ENCODE measurements around the gene CRYBG1. TPM values are rescaled to one million over a fixed set of nuclear protein-coding genes. Genes with fewer than 3 reads are reported as not detected.

The CRYBG1 gene
- total RNA-seq, 1 donor from 2014 or later, result 27.9 TPM

GRCh38 chr6:106451439-106451838 is 90.9 kb downstream of the CRYBG1 start:
- Histone ChIP-seq H3K27ac (no peak overlapping the region), H3K27me3 (ENCODE audit: low read depth) (no peaks in the 10 kb centered on the region), H3K4me1 (peaks cover 6% of the 10 kb centered on the region), H3K4me3 (no peak overlapping the region), H3K36me3 (no peaks in the 10 kb centered on the region), H3K9me3 (no peaks in the 10 kb centered on the region)
- ATAC-seq, result no peak
- TF ChIP-seq CTCF (IDR thresholded peaks at IDR 0.05), result no peak
- intact Hi-C loops (cut with DNase I), result no loop called here
- DNase-seq, result no peak

GRCh38 chr6:106452628-106453027 is 92.1 kb downstream of the CRYBG1 start:
- Histone ChIP-seq H3K27ac (no peak overlapping the region), H3K4me3 (no peak overlapping the region), H3K36me3 (no peaks in the 10 kb centered on the region), H3K4me1 (peaks cover 4% of the 10 kb centered on the region), H3K27me3 (ENCODE audit: low read depth) (no peaks in the 10 kb centered on the region), H3K9me3 (no peaks in the 10 kb centered on the region)
- intact Hi-C loops (cut with DNase I), result no loop called here
- ATAC-seq (no peak), DNase-seq (no peak)
- no peak for TF ChIP-seq CTCF (IDR thresholded peaks at IDR 0.05)

- DNase-seq (no peak), ATAC-seq (no peak)
- Histone ChIP-seq H3K36me3 (no peaks in the 10 kb centered on the region), H3K27ac (no peak overlapping the region), H3K27me3 (ENCODE audit: low read depth) (no peaks in the 10 kb centered on the region), H3K9me3 (no peaks in the 10 kb centered on the region), H3K4me3 (no peak overlapping the region), H3K4me1 (no peaks in the 10 kb centered on the region)
- intact Hi-C loops (cut with DNase I), result no loop called here
- TF ChIP-seq CTCF (IDR thresholded peaks at IDR 0.05), result no peak
These were observed 93.3 kb downstream of the CRYBG1 start for GRCh38 chr6:106453756-106454367.

- no peak for ATAC-seq
- Histone ChIP-seq H3K27me3 (ENCODE audit: low read depth) (no peaks in the 10 kb centered on the region), H3K4me1 (no peaks in the 10 kb centered on the region), H3K36me3 (no peaks in the 10 kb centered on the region), H3K27ac (no peak overlapping the region), H3K9me3 (no peaks in the 10 kb centered on the region), H3K4me3 (no peak overlapping the region)
- intact Hi-C loops (cut with DNase I), result no loop called here
- DNase-seq, result no peak
- no peak for TF ChIP-seq CTCF (IDR thresholded peaks at IDR 0.05)
These were observed 96.2 kb downstream of the CRYBG1 start for GRCh38 chr6:106456756-106457155.

GRCh38 chr6:106458021-106458986 is 97.8 kb downstream of the CRYBG1 start:
- H3K9me3 ChIP-seq, result no peaks in the 10 kb centered on the region
- DNase-seq (no peak), ATAC-seq (no peak)
- no peak overlapping the region for H3K4me3 ChIP-seq
- no peaks in the 10 kb centered on the region for H3K27me3 ChIP-seq (ENCODE audit: low read depth)
- TF ChIP-seq CTCF (IDR thresholded peaks at IDR 0.05), result no peak
- no peaks in the 10 kb centered on the region for H3K4me1 ChIP-seq
- H3K27ac ChIP-seq, result no peak overlapping the region
- H3K36me3 ChIP-seq, result no peaks in the 10 kb centered on the region
- intact Hi-C loops (cut with DNase I), result no loop called here

Data from lower lobe of right lung (tissue), 2 donors.